SU-DHL-6 (cell line): ENCODE results near the gene GARIN5B.

ENCODE experiments used
- H2AFZ ChIP-seq: fragments of 200-600 bp; sonication (generic); 2 replicates; pipeline ENCODE4 v1.6.1; 2014; ENCODE audit warnings: low read depth, mild to moderate bottlenecking, moderate library complexity, mixed read lengths, antibody characterized with exemption, low read length; ENCODE audit not compliant: severe bottlenecking
- H3F3A ChIP-seq: fragments of 200-600 bp; shearing (Covaris generic); 2 replicates; pipeline ENCODE4 v1.6.0; 2016; ENCODE audit warnings: antibody characterized with exemption, mild to moderate bottlenecking; ENCODE audit not compliant: insufficient read depth
- H3K27ac ChIP-seq: fragments of 200-600 bp; sonication (generic); 2 replicates; pipeline ENCODE4 v1.5.1; 2016; ENCODE audit warnings: low read depth, mild to moderate bottlenecking, low read length, moderate library complexity, mixed read lengths
- H3K27me3 ChIP-seq: fragments of 200-600 bp; sonication (generic), shearing (Covaris generic); 2 replicates; pipeline ENCODE4 v1.6.0; 2014; ENCODE audit warnings: mild to moderate bottlenecking, low read length
- H3K36me3 ChIP-seq: fragments of 200-600 bp; sonication (generic); 2 replicates; pipeline ENCODE4 v1.6.1; 2014; ENCODE audit warnings: mild to moderate bottlenecking, low read length, mixed read lengths
- H3K4me2 ChIP-seq: fragments of 300-600, 200-600 bp; shearing (Covaris generic), sonication (generic); 2 replicates; pipeline ENCODE4 v1.6.0; 2014; ENCODE audit warnings: low read length, low read depth, mild to moderate bottlenecking; ENCODE audit not compliant: poor library complexity, severe bottlenecking
- H3K4me3 ChIP-seq: fragments of 200-600 bp; sonication (generic); 2 replicates; pipeline ENCODE4 v1.5.1; 2014; ENCODE audit warnings: antibody characterized with exemption, low read length, mild to moderate bottlenecking, mixed read lengths; ENCODE audit not compliant: insufficient read depth, poor library complexity, severe bottlenecking
- H3K79me2 ChIP-seq: fragments of 200-600 bp; sonication (generic); 2 replicates; pipeline ENCODE4 v1.6.1; 2014; ENCODE audit warnings: mild to moderate bottlenecking, low read length, moderate library complexity; ENCODE audit not compliant: insufficient read depth
- H3K9ac ChIP-seq: fragments of 200-600 bp; sonication (generic); 2 replicates; pipeline ENCODE4 v1.7.0; 2014; ENCODE audit warnings: mild to moderate bottlenecking, low read length
- H3K9me2 ChIP-seq: fragments of 200-600 bp; sonication (generic); replicated peaks from 2 replicates; pipeline ENCODE4 v1.6.1; 2014; ENCODE audit warnings: low read length; ENCODE audit not compliant: insufficient read depth
- H3K9me3 ChIP-seq: fragments of 200-600 bp; sonication (generic); 2 replicates; pipeline ENCODE4 v1.6.1; 2014; ENCODE audit warnings: low read length, mixed read lengths; ENCODE audit not compliant: insufficient read depth
- H4K20me1 ChIP-seq: fragments of 200-600 bp; sonication (generic); 2 replicates; pipeline ENCODE4 v1.6.1; 2014; ENCODE audit warnings: low read depth, mild to moderate bottlenecking, antibody characterized with exemption, low read length, moderate library complexity, mixed read lengths
- CTCF ChIP-seq: fragments of 200-600 bp; sonication (generic); IDR thresholded peaks from one replicate; pipeline ENCODE4 v1.5.1; 2017; ENCODE audit warnings: antibody characterized with exemption, mild to moderate bottlenecking, low read length, moderate library complexity; ENCODE audit not compliant: insufficient read depth, poor library complexity, severe bottlenecking
- EZH2phosphoT487 ChIP-seq: fragments of 200-600 bp; sonication (generic), shearing (Covaris generic); conservative IDR thresholded peaks from 2 replicates; pipeline ENCODE4 v1.6.1; 2018; ENCODE audit warnings: mild to moderate bottlenecking, antibody characterized with exemption, low read length, moderate library complexity, mixed read lengths

Gene GARIN5B

GRCh38 chr19:55389386-55390317 lies 26.6 kb upstream of the GARIN5B start:
- H3K79me2 ChIP-seq, result peaks cover 21% of the 10 kb centered on the region
- no peak overlapping the region for H2AFZ ChIP-seq
- no peaks in the 10 kb centered on the region for H3K9me3 ChIP-seq
- H3K27ac ChIP-seq, result no peak overlapping the region
- TF ChIP-seq EZH2phosphoT487 (no peak), CTCF (no peak)
- H3K36me3 ChIP-seq, result peaks cover 31% of the 10 kb centered on the region
- H3K4me2 ChIP-seq, result no peak overlapping the region
- no peaks in the 10 kb centered on the region for H3K27me3 ChIP-seq
- no peak overlapping the region for H3K9ac ChIP-seq
- H4K20me1 ChIP-seq, result peaks cover 26% of the 10 kb centered on the region
- no peaks in the 10 kb centered on the region for H3K9me2 ChIP-seq
- peaks cover 49% of the 10 kb centered on the region for H3F3A ChIP-seq
- no peak overlapping the region for H3K4me3 ChIP-seq

- Histone ChIP-seq H4K20me1 (peaks cover 26% of the 10 kb centered on the region), H2AFZ (no peak overlapping the region), H3K9ac (peak overlapping the region; percentile 98), H3K4me3 (peak overlapping the region; percentile 90), H3K9me2 (no peaks in the 10 kb centered on the region), H3K27me3 (no peaks in the 10 kb centered on the region), H3K27ac (no peak overlapping the region), H3K4me2 (peak overlapping the region; percentile 92), H3K79me2 (peaks cover 21% of the 10 kb centered on the region), H3K36me3 (peaks cover 31% of the 10 kb centered on the region), H3F3A (peaks cover 56% of the 10 kb centered on the region), H3K9me3 (no peaks in the 10 kb centered on the region)
- TF ChIP-seq CTCF, result no peak
- TF ChIP-seq EZH2phosphoT487, result no peak
Measured at GRCh38 chr19:55387736-55388497, 24.9 kb upstream of the GARIN5B start.

DNA sequence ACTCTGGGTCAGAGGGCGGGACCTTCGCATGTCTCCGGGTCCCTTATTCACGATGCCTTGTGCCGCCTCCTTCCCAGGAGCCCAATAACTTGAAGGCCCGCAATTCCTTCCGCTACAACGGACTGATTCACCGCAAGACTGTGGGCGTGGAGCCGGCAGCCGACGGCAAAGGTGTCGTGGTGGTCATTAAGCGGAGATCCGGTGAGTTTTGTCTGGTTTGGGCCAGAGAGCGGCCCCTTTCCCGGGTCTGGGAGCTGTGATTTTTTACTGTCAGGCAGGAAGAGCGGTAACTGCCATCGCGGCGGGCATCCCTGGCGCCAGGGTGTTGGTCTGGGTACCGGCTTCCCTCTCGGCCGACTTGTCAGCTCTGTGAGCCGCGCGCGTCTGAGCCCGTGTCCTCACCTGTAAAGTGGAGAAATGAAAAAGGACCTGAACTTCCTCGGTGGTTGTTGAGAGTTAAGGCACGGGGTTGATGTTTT lies 23.5 kb upstream of the GARIN5B start:
- Histone ChIP-seq H2AFZ (no peak overlapping the region), H3K36me3 (peaks cover 31% of the 10 kb centered on the region), H3K79me2 (peaks cover 21% of the 10 kb centered on the region), H3K4me2 (peak overlapping the region; percentile 92), H3K9me3 (no peaks in the 10 kb centered on the region), H3K4me3 (peak overlapping the region; percentile 90), H4K20me1 (peaks cover 26% of the 10 kb centered on the region), H3K27ac (peak overlapping the region; percentile 60), H3F3A (peaks cover 49% of the 10 kb centered on the region), H3K9ac (peak overlapping the region; percentile 98), H3K9me2 (no peaks in the 10 kb centered on the region), H3K27me3 (no peaks in the 10 kb centered on the region)
- TF ChIP-seq CTCF (no peak), EZH2phosphoT487 (no peak)
